ENCODE results near the gene SNRPB. TPM values are rescaled to one million over a fixed set of nuclear protein-coding genes. Genes with fewer than 3 reads are reported as not detected.
"Not testable (repeated sequence)": the region's sequence is repeated elsewhere in the genome, so short reads cannot be mapped to it uniquely, and the experiment has no call there.

Gene SNRPB
- total and polyA plus RNA-seq, 2 donors = 149 to 311 TPM

GRCh38 chr20:2509468-2509781, 38.8 kb upstream of the SNRPB start:
- H3K36me3 ChIP-seq (ENCODE audit: control insufficient read depth in 2 of 2, insufficient read depth in 2 of 2, low read length in 1 of 2) = no peaks in the 10 kb centered on the region
- WGBS = 83% methylated on average over 9 of the region's 9 CpGs
- H3K9me3 ChIP-seq (ENCODE audit: control insufficient read depth in 2 of 2, insufficient read depth in 1 of 2, low read length in 1 of 2) = no peaks in the 10 kb centered on the region
- peak overlapping the region in 1 of 2 donors; percentile 80 for H3K27ac ChIP-seq (ENCODE audit: low read depth in 1 of 2, low read length in 1 of 2)
- H3K4me3 ChIP-seq (ENCODE audit: low read length in 2 of 2) = peak overlapping the region; percentile 86 to 91
- peaks cover 8 to 12% of the 10 kb centered on the region in 2 donors for H3K4me1 ChIP-seq (ENCODE audit: control insufficient read depth in 2 of 2, insufficient read depth in 2 of 2, low read length in 2 of 2)
- peaks cover 3 to 5% of the 10 kb centered on the region in 2 donors for H3K27me3 ChIP-seq (ENCODE audit: control insufficient read depth in 2 of 2, insufficient read depth in 1 of 2, low read length in 1 of 2)
- DNase-seq (ENCODE audit: low read depth in 6 of 9, low spot score in 9 of 9) = no peak

GRCh38 chr20:2508631-2509467, 38.3 kb upstream of the SNRPB start, which contains the start of gene ZNF343:
TSS of gene ZNF343 (minus strand) at chr20:2508915. CDS start at chr20:2493895, 15,020 bp downstream.
- WGBS = 2% methylated on average over 53 of the region's 53 CpGs
- Histone ChIP-seq H3K4me1 (ENCODE audit: control insufficient read depth in 2 of 2, insufficient read depth in 2 of 2, low read length in 2 of 2) (peaks cover 8 to 12% of the 10 kb centered on the region in 2 donors), H3K27ac (ENCODE audit: low read depth in 1 of 2, low read length in 1 of 2) (peak within 1 kb of the TSS; percentile 80 to 84), H3K36me3 (ENCODE audit: control insufficient read depth in 2 of 2, insufficient read depth in 2 of 2, low read length in 1 of 2) (no peaks in the 10 kb centered on the region), H3K9me3 (ENCODE audit: control insufficient read depth in 2 of 2, insufficient read depth in 1 of 2, low read length in 1 of 2) (no peaks in the 10 kb centered on the region), H3K27me3 (ENCODE audit: control insufficient read depth in 2 of 2, insufficient read depth in 1 of 2, low read length in 1 of 2) (peaks cover 3 to 5% of the 10 kb centered on the region in 2 donors), H3K4me3 (ENCODE audit: low read length in 2 of 2) (peak within 1 kb of the TSS; percentile 86 to 91)
- DNase-seq (ENCODE audit: low read depth in 6 of 9, low spot score in 9 of 9) = peak; percentile 68 to 92 (median 83)

DNA sequence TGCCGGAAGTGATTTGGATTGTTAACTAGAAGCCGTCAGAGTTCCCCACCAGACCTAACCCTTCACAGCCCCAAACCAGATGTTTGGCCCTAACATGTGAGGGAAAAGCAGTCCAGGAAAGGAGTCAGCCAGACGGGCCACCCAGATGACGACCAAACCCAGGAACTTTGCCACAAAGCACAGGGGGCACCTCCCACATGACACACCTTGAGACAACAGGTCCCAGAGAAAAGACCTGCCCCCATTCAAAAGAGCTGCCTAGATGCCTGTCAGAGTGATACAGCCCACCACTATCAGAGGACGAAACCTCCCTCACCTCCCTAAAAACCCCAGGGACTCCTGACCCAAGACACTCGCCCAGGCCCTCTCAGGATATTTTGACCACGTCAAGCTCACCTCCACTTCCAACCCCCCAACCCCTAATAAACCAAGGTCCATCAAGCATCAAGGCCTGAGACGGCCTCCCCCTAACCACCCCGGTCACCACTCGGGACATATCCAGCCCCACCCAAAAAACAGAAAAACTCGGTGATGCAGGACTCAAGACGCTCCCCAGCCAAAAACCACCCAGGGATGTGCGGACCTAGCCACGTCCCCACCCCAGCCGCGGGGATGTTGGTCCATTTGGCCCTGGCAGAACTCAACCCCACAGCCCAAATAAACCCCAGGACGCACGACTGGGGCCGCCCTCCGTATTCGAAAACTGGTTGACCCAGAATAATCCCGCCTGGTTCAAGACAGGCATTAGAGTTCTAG, 37.5 kb upstream of the SNRPB start:
- Histone ChIP-seq H3K27me3 (ENCODE audit: control insufficient read depth in 2 of 2, insufficient read depth in 1 of 2, low read length in 1 of 2) (peaks cover 0 to 5% of the 10 kb centered on the region in 2 donors), H3K36me3 (ENCODE audit: control insufficient read depth in 2 of 2, insufficient read depth in 2 of 2, low read length in 1 of 2) (no peaks in the 10 kb centered on the region), H3K9me3 (ENCODE audit: control insufficient read depth in 2 of 2, insufficient read depth in 1 of 2, low read length in 1 of 2) (no peaks in the 10 kb centered on the region), H3K4me3 (ENCODE audit: low read length in 2 of 2) (peak overlapping the region; percentile 86 to 91), H3K4me1 (ENCODE audit: control insufficient read depth in 2 of 2, insufficient read depth in 2 of 2, low read length in 2 of 2) (peaks cover 8 to 12% of the 10 kb centered on the region in 2 donors), H3K27ac (ENCODE audit: low read depth in 1 of 2, low read length in 1 of 2) (no peak overlapping the region)
- WGBS = 28% methylated on average over 22 of the region's 22 CpGs
- DNase-seq (ENCODE audit: low read depth in 6 of 9, low spot score in 9 of 9) = peak in 1 of 9 donors; percentile 17

GRCh38 chr20:2507464-2507863, 36.9 kb upstream of the SNRPB start:
- Histone ChIP-seq H3K36me3 (ENCODE audit: control insufficient read depth in 2 of 2, insufficient read depth in 2 of 2, low read length in 1 of 2) (no peaks in the 10 kb centered on the region), H3K9me3 (ENCODE audit: control insufficient read depth in 2 of 2, insufficient read depth in 1 of 2, low read length in 1 of 2) (no peaks in the 10 kb centered on the region), H3K4me3 (ENCODE audit: low read length in 2 of 2) (no peak overlapping the region), H3K27me3 (ENCODE audit: control insufficient read depth in 2 of 2, insufficient read depth in 1 of 2, low read length in 1 of 2) (peaks cover 0 to 5% of the 10 kb centered on the region in 2 donors), H3K27ac (ENCODE audit: low read depth in 1 of 2, low read length in 1 of 2) (no peak overlapping the region), H3K4me1 (ENCODE audit: control insufficient read depth in 2 of 2, insufficient read depth in 2 of 2, low read length in 2 of 2) (peaks cover 8 to 12% of the 10 kb centered on the region in 2 donors)
- DNase-seq (ENCODE audit: low read depth in 6 of 9, low spot score in 9 of 9) = no peak
- WGBS = 97% methylated on average over 5 of the region's 5 CpGs

DNA sequence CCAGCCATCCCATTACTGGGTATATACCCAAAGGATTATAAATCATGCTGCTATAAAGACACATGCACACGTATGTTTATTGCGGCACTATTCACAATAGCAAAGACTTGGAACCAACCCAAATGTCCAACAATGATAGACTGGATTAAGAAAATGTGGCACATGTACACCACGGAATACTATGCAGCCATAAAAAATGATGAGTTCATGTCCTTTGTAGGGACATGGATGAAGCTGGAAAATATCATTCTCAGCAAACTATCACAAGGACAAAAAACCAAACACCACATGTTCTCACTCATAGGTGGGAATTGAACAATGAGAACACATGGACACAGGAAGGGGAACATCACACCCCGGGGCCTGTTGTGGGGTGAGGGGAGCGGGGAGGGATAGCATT, 35.8 kb upstream of the SNRPB start:
- H3K4me3 ChIP-seq (ENCODE audit: low read length in 2 of 2); H3K27ac ChIP-seq (ENCODE audit: low read depth in 1 of 2, low read length in 1 of 2); DNase-seq (ENCODE audit: low read depth in 6 of 9, low spot score in 9 of 9); H3K9me3 ChIP-seq (ENCODE audit: control insufficient read depth in 2 of 2, insufficient read depth in 1 of 2, low read length in 1 of 2); H3K27me3 ChIP-seq (ENCODE audit: control insufficient read depth in 2 of 2, insufficient read depth in 1 of 2, low read length in 1 of 2); H3K36me3 ChIP-seq (ENCODE audit: control insufficient read depth in 2 of 2, insufficient read depth in 2 of 2, low read length in 1 of 2): not testable (repeated sequence)
- peaks cover 8 to 12% of the 10 kb centered on the region in 2 donors for H3K4me1 ChIP-seq (ENCODE audit: control insufficient read depth in 2 of 2, insufficient read depth in 2 of 2, low read length in 2 of 2)
- 95% methylated on average over 3 of the region's 5 CpGs for WGBS

DNA sequence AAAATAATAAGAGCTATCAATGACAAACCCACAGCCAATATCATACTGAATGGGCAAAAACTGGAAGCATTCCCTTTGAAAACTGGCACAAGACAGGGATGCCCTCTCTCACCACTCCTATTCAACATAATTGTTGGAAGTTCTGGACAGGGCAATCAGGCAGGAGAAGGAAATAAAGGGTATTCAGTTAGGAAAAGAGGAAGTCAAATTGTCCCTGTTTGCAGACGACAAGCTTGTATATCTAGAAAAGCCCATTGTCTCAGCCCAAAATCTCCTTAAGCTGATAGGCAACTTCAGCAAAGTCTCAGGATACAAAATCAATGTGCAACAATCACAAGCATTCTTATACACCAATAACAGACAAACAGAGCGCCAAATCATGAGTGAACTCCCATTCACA, 34.2 kb upstream of the SNRPB start:
- H3K27me3 ChIP-seq (ENCODE audit: control insufficient read depth in 2 of 2, insufficient read depth in 1 of 2, low read length in 1 of 2); H3K27ac ChIP-seq (ENCODE audit: low read depth in 1 of 2, low read length in 1 of 2); H3K4me3 ChIP-seq (ENCODE audit: low read length in 2 of 2); H3K9me3 ChIP-seq (ENCODE audit: control insufficient read depth in 2 of 2, insufficient read depth in 1 of 2, low read length in 1 of 2); H3K36me3 ChIP-seq (ENCODE audit: control insufficient read depth in 2 of 2, insufficient read depth in 2 of 2, low read length in 1 of 2); DNase-seq (ENCODE audit: low read depth in 6 of 9, low spot score in 9 of 9): not testable (repeated sequence)
- 82% methylated on average over 2 of the region's 2 CpGs for WGBS
- H3K4me1 ChIP-seq (ENCODE audit: control insufficient read depth in 2 of 2, insufficient read depth in 2 of 2, low read length in 2 of 2) = peaks cover 8 to 12% of the 10 kb centered on the region in 2 donors

DNA sequence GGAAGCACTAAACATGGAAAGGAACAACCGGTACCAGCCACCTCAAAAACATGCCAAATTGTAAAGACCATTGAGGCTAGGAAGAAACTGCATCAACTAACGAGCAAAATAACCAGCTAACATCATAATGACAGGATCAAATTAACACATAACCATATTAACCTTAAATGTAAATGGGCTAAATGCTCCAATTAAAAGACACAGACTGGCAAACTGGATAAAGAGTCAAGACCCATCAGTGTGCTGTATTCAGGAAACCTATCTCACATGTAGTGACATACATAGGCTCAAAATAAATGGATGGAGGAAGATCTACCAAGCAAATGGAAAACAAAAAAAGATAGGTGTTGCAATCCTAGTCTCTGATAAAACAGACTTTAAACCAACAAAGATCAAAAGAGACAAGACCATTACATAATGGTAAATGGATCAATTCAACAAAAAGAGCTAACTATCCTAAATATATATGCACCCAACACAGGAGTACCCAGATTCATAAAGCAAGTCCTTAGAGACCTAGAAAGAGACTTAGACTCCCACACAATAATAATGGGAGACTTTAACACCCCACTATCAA, 32.3 kb upstream of the SNRPB start:
- not testable (repeated sequence) for H3K4me1 ChIP-seq (ENCODE audit: control insufficient read depth in 2 of 2, insufficient read depth in 2 of 2, low read length in 2 of 2); H3K4me3 ChIP-seq (ENCODE audit: low read length in 2 of 2); H3K36me3 ChIP-seq (ENCODE audit: control insufficient read depth in 2 of 2, insufficient read depth in 2 of 2, low read length in 1 of 2); H3K9me3 ChIP-seq (ENCODE audit: control insufficient read depth in 2 of 2, insufficient read depth in 1 of 2, low read length in 1 of 2); DNase-seq (ENCODE audit: low read depth in 6 of 9, low spot score in 9 of 9); H3K27me3 ChIP-seq (ENCODE audit: control insufficient read depth in 2 of 2, insufficient read depth in 1 of 2, low read length in 1 of 2); H3K27ac ChIP-seq (ENCODE audit: low read depth in 1 of 2, low read length in 1 of 2)
- 94% methylated on average over 2 of the region's 2 CpGs for WGBS

DNA sequence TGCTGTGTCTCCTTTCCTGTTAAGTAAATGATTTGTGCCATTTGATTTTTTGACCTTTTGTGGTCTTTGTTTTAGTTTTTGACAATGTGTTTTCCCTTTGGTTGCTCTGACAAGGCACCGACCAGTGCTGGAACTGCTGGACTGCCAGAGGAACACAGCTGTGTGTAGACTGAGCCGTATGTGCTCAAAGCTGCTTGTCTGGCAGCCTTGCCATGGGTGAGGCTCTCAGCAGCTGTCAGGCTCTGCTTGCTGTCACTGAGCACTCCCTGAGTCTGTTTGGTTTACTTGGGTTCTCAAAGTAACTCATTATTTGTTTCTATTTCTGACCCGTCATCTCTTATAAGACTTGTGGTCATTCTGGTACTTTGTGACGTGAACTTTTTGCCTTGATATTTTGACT, 15.1 kb upstream of the SNRPB start:
- 86% methylated on average over 4 of the region's 4 CpGs for WGBS
- Histone ChIP-seq H3K4me3 (ENCODE audit: low read length in 2 of 2) (no peak overlapping the region), H3K36me3 (ENCODE audit: control insufficient read depth in 2 of 2, insufficient read depth in 2 of 2, low read length in 1 of 2) (peaks cover 36 to 38% of the 10 kb centered on the region in 2 donors), H3K27me3 (ENCODE audit: control insufficient read depth in 2 of 2, insufficient read depth in 1 of 2, low read length in 1 of 2) (no peaks in the 10 kb centered on the region), H3K27ac (ENCODE audit: low read depth in 1 of 2, low read length in 1 of 2) (no peak overlapping the region), H3K9me3 (ENCODE audit: control insufficient read depth in 2 of 2, insufficient read depth in 1 of 2, low read length in 1 of 2) (no peaks in the 10 kb centered on the region), H3K4me1 (ENCODE audit: control insufficient read depth in 2 of 2, insufficient read depth in 2 of 2, low read length in 2 of 2) (no peaks in the 10 kb centered on the region)
- no peak for DNase-seq (ENCODE audit: low read depth in 6 of 9, low spot score in 9 of 9)

GRCh38 chr20:2485080-2485479, 14.5 kb upstream of the SNRPB start:
- WGBS = 98% methylated on average over 2 of the region's 2 CpGs
- peaks cover 38 to 41% of the 10 kb centered on the region in 2 donors for H3K36me3 ChIP-seq (ENCODE audit: control insufficient read depth in 2 of 2, insufficient read depth in 2 of 2, low read length in 1 of 2)

More at GRCh38 chr20:2485080-2485479, 14.5 kb upstream of the SNRPB start:
- DNase-seq (ENCODE audit: low read depth in 6 of 9, low spot score in 9 of 9) = no peak
- H3K27ac ChIP-seq (ENCODE audit: low read depth in 1 of 2, low read length in 1 of 2) = no peak overlapping the region
- H3K4me3 ChIP-seq (ENCODE audit: low read length in 2 of 2) = no peak overlapping the region
- no peaks in the 10 kb centered on the region for H3K4me1 ChIP-seq (ENCODE audit: control insufficient read depth in 2 of 2, insufficient read depth in 2 of 2, low read length in 2 of 2)
- peaks cover 0 to 3% of the 10 kb centered on the region in 2 donors for H3K9me3 ChIP-seq (ENCODE audit: control insufficient read depth in 2 of 2, insufficient read depth in 1 of 2, low read length in 1 of 2)
- no peaks in the 10 kb centered on the region for H3K27me3 ChIP-seq (ENCODE audit: control insufficient read depth in 2 of 2, insufficient read depth in 1 of 2, low read length in 1 of 2)
